CD14-positive monocyte (primary cell): ENCODE results near the gene ARHGAP10. TPM values are rescaled to one million over a fixed set of nuclear protein-coding genes. Genes with fewer than 3 reads are reported as not detected.

ENCODE experiments used
- DNase-seq, 3 donors: peaks; one replicate each; pipeline ENCODE4 v3.0.0-alpha.2; 2011 to 2022
- H2AFZ ChIP-seq: 2 replicates; pipeline ENCODE4 v1.6.0; 2012; ENCODE audit warnings: mild to moderate bottlenecking, low read depth, low read length, inconsistent platforms; ENCODE audit not compliant: insufficient read depth, poor library complexity, severe bottlenecking
- H3K27ac ChIP-seq, 2 donors: 1 replicate in 1 of 2; 2 replicates in 1 of 2; pipeline ENCODE4 v1.5.1; 2012 to 2013; ENCODE audit warnings: low read length in 2 of 2, control low read depth in 1 of 2, inconsistent platforms in 1 of 2, low read depth in 1 of 2, mild to moderate bottlenecking in 1 of 2
- H3K27me3 ChIP-seq, 2 donors: one replicate each; pipeline versions ENCODE4 v1.6.0 to v1.6.1; 2011 to 2013; ENCODE audit warnings: low read length in 2 of 2; ENCODE audit not compliant: control insufficient read depth in 2 of 2, insufficient read depth in 2 of 2
- H3K36me3 ChIP-seq, 2 donors: replicated peaks in 1 of 2; 1 replicate in 1 of 2; 2 replicates in 1 of 2; pipeline versions ENCODE4 v1.5.1 to v1.6.1; 2012 to 2013; ENCODE audit warnings: low read length in 2 of 2, control low read depth in 1 of 2, inconsistent platforms in 1 of 2, mild to moderate bottlenecking in 1 of 2; ENCODE audit not compliant: insufficient read depth in 2 of 2, control insufficient read depth in 1 of 2
- H3K4me1 ChIP-seq, 2 donors: 1 replicate in 1 of 2; 2 replicates in 1 of 2; pipeline versions ENCODE4 v1.5.1 to v1.6.1; 2012 to 2013; ENCODE audit warnings: low read length in 2 of 2, control low read depth in 1 of 2, inconsistent platforms in 1 of 2, mild to moderate bottlenecking in 1 of 2, moderate library complexity in 1 of 2; ENCODE audit not compliant: insufficient read depth in 2 of 2, control insufficient read depth in 1 of 2
- H3K4me2 ChIP-seq: replicated peaks from 2 replicates; pipeline ENCODE3; 2012; ENCODE audit warnings: low read length, moderate library complexity, mild to moderate bottlenecking; ENCODE audit not compliant: poor library complexity, severe bottlenecking; ENCODE audit errors: extremely low read depth
- H3K4me3 ChIP-seq, 3 experiments: fragments of 200-600 bp in 1 of 3; sonication (generic) in 1 of 3; replicated peaks in 1 of 3; 1 replicate in 2 of 3; 2 replicates in 1 of 3; pipeline ENCODE4 v1.5.1; 2011 to 2013; ENCODE audit warnings: low read length in 3 of 3, mild to moderate bottlenecking in 3 of 3, control low read depth in 2 of 3, low read depth in 2 of 3, inconsistent platforms in 1 of 3, moderate library complexity in 1 of 3
- H3K79me2 ChIP-seq: 2 replicates; pipeline ENCODE4 v1.6.0; 2012; ENCODE audit warnings: mild to moderate bottlenecking, control low read depth, inconsistent platforms, low read length, moderate library complexity; ENCODE audit not compliant: insufficient read depth
- H3K9ac ChIP-seq: 2 replicates; pipeline ENCODE4 v1.6.0; 2017; ENCODE audit warnings: low read length, mild to moderate bottlenecking; ENCODE audit not compliant: insufficient read depth, poor library complexity, severe bottlenecking
- H3K9me3 ChIP-seq, 2 donors: replicated peaks in 1 of 2; 1 replicate in 1 of 2; 2 replicates in 1 of 2; pipeline versions ENCODE4 v1.5.1 to v1.6.1; 2012 to 2013; ENCODE audit warnings: low read length in 2 of 2, control low read depth in 1 of 2; ENCODE audit not compliant: control insufficient read depth in 1 of 2, insufficient read depth in 1 of 2
- H4K20me1 ChIP-seq: 2 replicates; pipeline ENCODE4 v1.6.0; 2012; ENCODE audit warnings: mild to moderate bottlenecking, low read length, control low read depth, moderate library complexity; ENCODE audit not compliant: insufficient read depth
- H3K27ac Mint-ChIP-seq, 7 donors: one replicate each; pipeline ENCODE4 v1.8.0; 2020; ENCODE audit warnings: mild to moderate bottlenecking in 7 of 7, mixed read lengths in 7 of 7, moderate library complexity in 6 of 7, inconsistent platforms in 2 of 7
- H3K27me3 Mint-ChIP-seq, 3 donors: one replicate each; pipeline ENCODE4 v1.8.0; 2021 to 2022; ENCODE audit warnings: low read depth in 3 of 3, mild to moderate bottlenecking in 3 of 3, mixed read lengths in 3 of 3, moderate library complexity in 3 of 3, inconsistent platforms in 1 of 3
- H3K36me3 Mint-ChIP-seq, 2 donors: one replicate each; pipeline ENCODE4 v1.8.0; 2020; ENCODE audit warnings: mixed read lengths in 2 of 2, inconsistent platforms in 1 of 2, mild to moderate bottlenecking in 1 of 2
- H3K4me1 Mint-ChIP-seq: one replicate; pipeline ENCODE4 v1.8.0; 2020; ENCODE audit warnings: mild to moderate bottlenecking, mixed read lengths
- H3K4me3 Mint-ChIP-seq, 2 donors: one replicate each; pipeline ENCODE4 v1.8.0; 2020; ENCODE audit warnings: mild to moderate bottlenecking in 2 of 2, mixed read lengths in 2 of 2, moderate library complexity in 1 of 2
- H3K9me3 Mint-ChIP-seq, 7 donors: one replicate each; pipeline ENCODE4 v1.8.0; 2020 to 2022; ENCODE audit warnings: mixed read lengths in 7 of 7, mild to moderate bottlenecking in 6 of 7, moderate library complexity in 6 of 7, inconsistent platforms in 2 of 7
- CTCF ChIP-seq: fragments of 200-600 bp; IDR thresholded peaks from one replicate; pipeline ENCODE4 v1.8.0; 2022; ENCODE audit warnings: antibody characterized with exemption, mild to moderate bottlenecking
- WGBS: methylation state at CpG from one replicate; pipeline ENCODE4 v1.1.5; 2013; ENCODE audit warnings: missing lambda C conversion rate; ENCODE audit not compliant: insufficient coverage; 5-methylcytosine and 5-hydroxymethylcytosine counted together
- intact Hi-C, 2 donors: fragments of 100-400 bp; cut with micrococcal nuclease; formaldehyde crosslinking; loops; one replicate each; pipeline versions ENCODE4 v1.15.0 to v1.15.1; 2023
- polyA plus RNA-seq, 3 donors: library from polyadenylated mRNA; depleted of rRNA in 1 of 3; unstranded in 2 of 3; stranded (reverse) in 1 of 3; fragments of 300-500 nt in 2 of 3; fragments of >200 nt in 1 of 3; fragmentation: Illumina TruSeq in 2 of 3; gene quantifications; 1 replicate in 2 of 3; 2 replicates in 1 of 3; pipeline ENCODE4 v1.2.3, GENCODE V29; 2012 to 2021

The ARHGAP10 gene
- polyA plus RNA-seq, 3 donors = 1.7 to 4.3 (median 3.0) TPM

- H3K4me3 Mint-ChIP-seq = no peak overlapping the region
- H3K27me3 Mint-ChIP-seq = no peaks in the 10 kb centered on the region
- H3K9ac ChIP-seq = no peak overlapping the region
- peaks cover 0 to 3% (median 0%) of the 10 kb centered on the region in 7 donors for H3K9me3 Mint-ChIP-seq
- no peak for DNase-seq
- no peak overlapping the region for H3K27ac ChIP-seq
- no peak overlapping the region for H3K27ac Mint-ChIP-seq
- no peaks in the 10 kb centered on the region for H3K9me3 ChIP-seq
- H3K4me1 Mint-ChIP-seq = peaks cover 2% of the 10 kb centered on the region
- 100% methylated on average over 1 of the region's 3 CpGs for WGBS
- intact Hi-C loops = no loop called here
- H3K36me3 ChIP-seq = no peaks in the 10 kb centered on the region
- no peak overlapping the region for H2AFZ ChIP-seq
- H3K27me3 ChIP-seq = no peaks in the 10 kb centered on the region
- H3K79me2 ChIP-seq = peaks cover 19% of the 10 kb centered on the region
- TF ChIP-seq CTCF = no peak
- H3K4me1 ChIP-seq = no peaks in the 10 kb centered on the region
- no peaks in the 10 kb centered on the region for H4K20me1 ChIP-seq
- H3K36me3 Mint-ChIP-seq = peaks cover 0 to 4% of the 10 kb centered on the region in 2 donors
- no peak overlapping the region for H3K4me3 ChIP-seq
- H3K4me2 ChIP-seq = no peak overlapping the region
These were observed 8.3 kb downstream of the ARHGAP10 start for GRCh38 chr4:147740176-147740575.

GRCh38 chr4:147741190-147741788, 9.4 kb downstream of the ARHGAP10 start:
- Histone ChIP-seq H3K4me3 (no peak overlapping the region), H3K27ac (no peak overlapping the region), H3K4me1 (no peaks in the 10 kb centered on the region), H3K4me2 (no peak overlapping the region), H3K9ac (no peak overlapping the region), H3K27me3 (no peaks in the 10 kb centered on the region), H3K9me3 (no peaks in the 10 kb centered on the region), H3K79me2 (peaks cover 13% of the 10 kb centered on the region), H4K20me1 (no peaks in the 10 kb centered on the region), H2AFZ (no peak overlapping the region), H3K36me3 (no peaks in the 10 kb centered on the region)
- no peak for TF ChIP-seq CTCF
- Mint-ChIP-seq H3K27me3 (no peaks in the 10 kb centered on the region), H3K4me3 (no peak overlapping the region), H3K4me1 (peaks cover 2% of the 10 kb centered on the region), H3K27ac (peak overlapping the region in 2 of 7 donors; percentile 26 to 42), H3K9me3 (peaks cover 0 to 5% (median 0%) of the 10 kb centered on the region in 7 donors), H3K36me3 (peaks cover 0 to 4% of the 10 kb centered on the region in 2 donors)
- intact Hi-C loops = no loop called here
- WGBS = 100% methylated on average over 1 of the region's 1 CpG
- no peak for DNase-seq
